ENCODE measurements around the gene GATB. TPM values are rescaled to one million over a fixed set of nuclear protein-coding genes. Genes with fewer than 3 reads are reported as not detected.

GATB gene
- total and polyA plus RNA-seq, 2 donors (not counting 1 experiment from before 2014, with no cell fraction given) = 11.6 to 19.2 TPM

- DNase-seq (no peak), ATAC-seq (ENCODE audit: low read depth) (no peak)
- Histone ChIP-seq H3K79me2 (ENCODE audit: control insufficient read depth, insufficient read depth, low read length) (no peaks in the 10 kb centered on the region), H3K9ac (ENCODE audit: low read length) (no peak overlapping the region), H3K9me3 (ENCODE audit: control extremely low read depth in 1 of 3, control insufficient read depth in 2 of 3, insufficient read depth in 1 of 3, low read length in 2 of 3) (no peaks in the 10 kb centered on the region), H3K27me3 (replicated peaks in 1 of 4; ENCODE audit: control extremely low read depth in 1 of 4, control insufficient read depth in 3 of 4, insufficient read depth in 4 of 4, low read length in 3 of 4) (no peaks in the 10 kb centered on the region), H2AFZ (ENCODE audit: insufficient read depth, low read depth, low read length, poor library complexity, severe bottlenecking) (no peak overlapping the region), H3K27ac (ENCODE audit: low read length in 2 of 2) (no peak overlapping the region), H3K4me1 (ENCODE audit: control insufficient read depth in 2 of 2, insufficient read depth in 2 of 2, low read length in 2 of 2) (no peaks in the 10 kb centered on the region), H3K4me2 (replicated peaks; ENCODE audit: low read depth, low read length, poor library complexity, severe bottlenecking) (no peak overlapping the region), H4K20me1 (ENCODE audit: control insufficient read depth, insufficient read depth, low read length, poor library complexity, severe bottlenecking) (no peaks in the 10 kb centered on the region), H3K36me3 (replicated peaks in 1 of 2; ENCODE audit: control extremely low read depth in 1 of 2, control insufficient read depth in 1 of 2, extremely low read depth in 1 of 2, insufficient read depth in 2 of 2, low read length in 1 of 2) (peaks cover 5 to 7% of the 10 kb centered on the region in 2 experiments), H3K4me3 (ENCODE audit: control extremely low read depth in 1 of 5, extremely low read depth in 1 of 5, insufficient read depth in 1 of 5, low read depth in 2 of 5, low read length in 4 of 5) (no peak overlapping the region)
- no peak overlapping the region for H3K4me3 Mint-ChIP-seq
- TF ChIP-seq CTCF (IDR thresholded peaks at IDR 0.05) (no peak), EZH2 (IDR thresholded peaks at IDR 0.05; ENCODE audit: borderline replicate concordance, insufficient read depth, low read depth, low read length, poor library complexity, severe bottlenecking) (no peak)
- 96% methylated on average over 10 of the region's 13 CpGs for WGBS (ENCODE audit: insufficient coverage)
- ChIA-PET POLR2A (no interaction called here), CTCF (no interaction called here)
- no peaks in the 10 kb centered on the region for H3K27me3 Mint-ChIP-seq
- H3K4me1 Mint-ChIP-seq = no peaks in the 10 kb centered on the region
- H3K9me3 Mint-ChIP-seq (ENCODE audit: insufficient read depth) = no peaks in the 10 kb centered on the region
- H3K27ac Mint-ChIP-seq = no peak overlapping the region
- intact Hi-C loops (cut with micrococcal nuclease) = no loop called here
Measured at GRCh38 chr4:151694961-151695720, 65.7 kb downstream of the GATB start.

- H3K9me3 Mint-ChIP-seq (ENCODE audit: insufficient read depth) = no peaks in the 10 kb centered on the region
- ChIA-PET POLR2A (no interaction called here), CTCF (no interaction called here)
- H3K27me3 Mint-ChIP-seq = no peaks in the 10 kb centered on the region
- peaks cover 2 to 19% of the 10 kb centered on the region in 2 experiments for H3K36me3 ChIP-seq (replicated peaks in 1 of 2; ENCODE audit: control extremely low read depth in 1 of 2, control insufficient read depth in 1 of 2, extremely low read depth in 1 of 2, insufficient read depth in 2 of 2, low read length in 1 of 2)
- ATAC-seq (ENCODE audit: low read depth) (no peak), DNase-seq (no peak)
- no peaks in the 10 kb centered on the region for H3K4me1 Mint-ChIP-seq
- TF ChIP-seq CTCF (IDR thresholded peaks at IDR 0.05) (no peak), EZH2 (IDR thresholded peaks at IDR 0.05; ENCODE audit: borderline replicate concordance, insufficient read depth, low read depth, low read length, poor library complexity, severe bottlenecking) (no peak)
- no peaks in the 10 kb centered on the region for H3K4me1 ChIP-seq (ENCODE audit: control insufficient read depth in 2 of 2, insufficient read depth in 2 of 2, low read length in 2 of 2)
- WGBS (ENCODE audit: insufficient coverage) = 97% methylated on average over 11 of the region's 18 CpGs
- no peak overlapping the region for H3K27ac Mint-ChIP-seq
- H3K27ac ChIP-seq (ENCODE audit: low read length in 2 of 2) = no peak overlapping the region
- H3K27me3 ChIP-seq (replicated peaks in 1 of 4; ENCODE audit: control extremely low read depth in 1 of 4, control insufficient read depth in 3 of 4, insufficient read depth in 4 of 4, low read length in 3 of 4) = no peaks in the 10 kb centered on the region
- H3K4me3 Mint-ChIP-seq = no peak overlapping the region
- no peaks in the 10 kb centered on the region for H4K20me1 ChIP-seq (ENCODE audit: control insufficient read depth, insufficient read depth, low read length, poor library complexity, severe bottlenecking)
- no peak overlapping the region for H3K4me3 ChIP-seq (ENCODE audit: control extremely low read depth in 1 of 5, extremely low read depth in 1 of 5, insufficient read depth in 1 of 5, low read depth in 2 of 5, low read length in 4 of 5)
- H2AFZ ChIP-seq (ENCODE audit: insufficient read depth, low read depth, low read length, poor library complexity, severe bottlenecking) = no peak overlapping the region
- intact Hi-C loops (cut with micrococcal nuclease) = no loop called here
- no peak overlapping the region for H3K4me2 ChIP-seq (replicated peaks; ENCODE audit: low read depth, low read length, poor library complexity, severe bottlenecking)
- H3K79me2 ChIP-seq (ENCODE audit: control insufficient read depth, insufficient read depth, low read length) = no peaks in the 10 kb centered on the region
- no peaks in the 10 kb centered on the region for H3K9me3 ChIP-seq (ENCODE audit: control extremely low read depth in 1 of 3, control insufficient read depth in 2 of 3, insufficient read depth in 1 of 3, low read length in 2 of 3)
- H3K9ac ChIP-seq (ENCODE audit: low read length) = no peak overlapping the region
Measured at GRCh38 chr4:151692821-151693673, 67.8 kb downstream of the GATB start.
